A549 (cell line): ENCODE measurements around the gene NUDT16. TPM values are rescaled to one million over a fixed set of nuclear protein-coding genes. Genes with fewer than 3 reads are reported as not detected.

Experiments used
- ATAC-seq, 2 experiments: fragments of 200-7000 bp in 1 of 2; fragments of >200 bp in 1 of 2; cut with Nextera tagmentation in 1 of 2; cut with Tn5 transposase in 1 of 2; 3 replicates each; pipeline versions ENCODE4 v1.8.0 to v1.9.1; 2018 to 2020; ENCODE audit warnings: mild to moderate bottlenecking in 1 of 2, moderate library complexity in 1 of 2
- CTCF ChIA-PET: fragments of 300-600 bp; sonication (Branson Sonifier 250); formaldehyde crosslinking; extraction: SDS; loops from one replicate; lab custom pipeline; 2021; ENCODE audit warnings: antibody characterized with exemption, inconsistent platforms; lab: Yijun Ruan, JAX
- POLR2A ChIA-PET: fragments of 350-600 bp; formaldehyde crosslinking; extraction: SDS; loops from one replicate; lab custom pipeline; 2021; ENCODE audit warnings: antibody characterized with exemption, inconsistent platforms; lab: Yijun Ruan, JAX
- DNase-seq, 2 experiments: peaks; one replicate each; pipeline versions ENCODE4 v3.0.0 to v3.0.0-alpha.2; 2011 to 2016; ENCODE audit warnings: low read depth in 1 of 2, low spot score in 1 of 2
- FAIRE-seq: peaks from 2 replicates; lab custom pipeline; 2011; peaks lifted over from hg19 to GRCh38; lab: Jason Lieb, UNC
- H3K27ac ChIP-seq, 2 experiments: fragments of >200 bp; sonication (Bioruptor Twin); formaldehyde crosslinking; 3 replicates each; pipeline ENCODE4 v1.5.1; 2016 to 2017
- H3K4me1 ChIP-seq: fragments of >200 bp; sonication (Bioruptor Twin); formaldehyde crosslinking; 3 replicates; pipeline ENCODE4 v1.6.1; 2016
- H3K4me2 ChIP-seq: fragments of >200 bp; sonication (Bioruptor Twin); formaldehyde crosslinking; 3 replicates; pipeline ENCODE4 v1.6.1; 2016
- H3K4me3 ChIP-seq: fragments of >200 bp; sonication (Bioruptor Twin); formaldehyde crosslinking; 3 replicates; pipeline ENCODE4 v1.5.1; 2016
- H3K9me3 ChIP-seq: fragments of >200 bp; sonication (Bioruptor Twin); formaldehyde crosslinking; 3 replicates; pipeline ENCODE4 v1.6.1; 2016
- CBX2 ChIP-seq: fragments of 200-600 bp; sonication (generic); IDR thresholded peaks from 2 replicates; pipeline ENCODE4 v1.6.1; 2016; ENCODE audit warnings: low read depth, mild to moderate bottlenecking, borderline replicate concordance
- CHD4 ChIP-seq: fragments of 200-600 bp; sonication (generic); IDR thresholded peaks from 2 replicates; pipeline ENCODE4 v1.6.1; 2016; ENCODE audit warnings: antibody characterized with exemption, mild to moderate bottlenecking, borderline replicate concordance
- EP300 ChIP-seq, 2 experiments: fragments of >200 bp; sonication (Bioruptor Twin); formaldehyde crosslinking; IDR thresholded peaks; 2 replicates in 1 of 2; 3 replicates in 1 of 2; pipeline ENCODE4 v1.6.1; 2016 to 2017
- FOSB ChIP-seq: fragments of 250-450 bp; sonication (Bioruptor Pico); IDR thresholded peaks from 2 replicates; pipeline ENCODE4 v1.5.0; 2020; ENCODE audit warnings: mild to moderate bottlenecking, moderate library complexity
- HDAC2 ChIP-seq: fragments of 200-600 bp; sonication (generic); IDR thresholded peaks from 2 replicates; pipeline ENCODE4 v1.6.1; 2016
- HEYL ChIP-seq: fragments of 250-450 bp; sonication (Bioruptor Pico); IDR thresholded peaks from 2 replicates; pipeline ENCODE4 v1.8.0; 2021; ENCODE audit warnings: mild to moderate bottlenecking, moderate library complexity
- HOXB13 ChIP-seq: fragments of 250-450 bp; sonication (Bioruptor Pico); IDR thresholded peaks from 2 replicates; pipeline ENCODE4 v1.5.0; 2020; ENCODE audit warnings: low read depth, mild to moderate bottlenecking, moderate library complexity
- HOXB5 ChIP-seq: fragments of 250-450 bp; sonication (Bioruptor Pico); IDR thresholded peaks from 2 replicates; pipeline ENCODE4 v1.5.0; 2020; ENCODE audit warnings: mild to moderate bottlenecking, moderate library complexity
- JUNB ChIP-seq: fragments of >200 bp; sonication (Bioruptor Twin); formaldehyde crosslinking; IDR thresholded peaks from 2 replicates; pipeline ENCODE4 v1.6.1; 2016
- KDM5A ChIP-seq: fragments of 200-600 bp; sonication (generic); IDR thresholded peaks from 2 replicates; pipeline ENCODE4 v1.6.1; 2016; ENCODE audit warnings: antibody characterized with exemption, mild to moderate bottlenecking
- MAFK ChIP-seq: fragments of 450-650 bp; IDR thresholded peaks from 2 replicates; pipeline ENCODE4 v1.6.1; 2014; ENCODE audit not compliant: partially characterized antibody
- MAZ ChIP-seq: fragments of 150-350 bp; IDR thresholded peaks from 2 replicates; pipeline ENCODE4 v1.6.1; 2014; ENCODE audit warnings: antibody characterized with exemption, low read depth, low read length, borderline replicate concordance
- NPAS2 ChIP-seq: fragments of 250-450 bp; sonication (Bioruptor Pico); IDR thresholded peaks from 2 replicates; pipeline ENCODE4 v1.8.0; 2022; ENCODE audit warnings: mild to moderate bottlenecking, moderate library complexity, borderline replicate concordance
- RARB ChIP-seq: fragments of 250-450 bp; sonication (Bioruptor Pico); IDR thresholded peaks from 2 replicates; pipeline ENCODE4 v1.8.0; 2021; ENCODE audit warnings: mild to moderate bottlenecking, moderate library complexity
- RCOR1 ChIP-seq: fragments of 150-350 bp; IDR thresholded peaks from 2 replicates; pipeline ENCODE4 v1.6.1; 2014; ENCODE audit warnings: antibody characterized with exemption, low read length, low read depth
- SMC3 ChIP-seq: fragments of >200 bp; sonication (Bioruptor Twin); formaldehyde crosslinking; IDR thresholded peaks from 3 replicates; pipeline ENCODE4 v1.6.1; 2018; ENCODE audit warnings: inconsistent platforms
- ZC3H11A ChIP-seq: fragments of 450-650 bp; IDR thresholded peaks from 2 replicates; pipeline ENCODE4 v1.6.1; 2014; ENCODE audit warnings: antibody characterized with exemption, mild to moderate bottlenecking
- ZFP36 ChIP-seq: fragments of 450-650 bp; IDR thresholded peaks from 2 replicates; pipeline ENCODE4 v1.6.1; 2014; ENCODE audit warnings: borderline replicate concordance; ENCODE audit not compliant: partially characterized antibody
- WGBS: methylation state at CpG from one replicate; pipeline ENCODE4 v1.1.6; 2017; ENCODE audit errors: missing lambda C conversion rate; 5-methylcytosine and 5-hydroxymethylcytosine counted together
- polyA plus RNA-seq, 4 experiments: library from polyadenylated mRNA; depleted of rRNA in 3 of 4; stranded (reverse); fragments of >200 nt; fragmentation: RNase III in 1 of 4; extraction: RNeasy Plus Mini Kit Qiagen cat#74134 plus additional on column Dnase treatment in 1 of 4; gene quantifications; 2 replicates in 3 of 4; 3 replicates in 1 of 4; pipeline ENCODE4 v1.2.3, GENCODE V29; 2011 to 2017
- TF ChIP-seq, protein P1 (sequence below): fragments of 250-450 bp; sonication (Bioruptor Pico); IDR thresholded peaks from 2 replicates; pipeline ENCODE4 v1.5.0; 2020; ENCODE audit warnings: low read depth, mild to moderate bottlenecking, moderate library complexity
- TF ChIP-seq, protein P2 (sequence below): IDR thresholded peaks from 2 replicates; pipeline ENCODE4 v1.6.1; 2012; ENCODE audit warnings: low read depth, borderline replicate concordance
- TF ChIP-seq, protein P3 (sequence below): IDR thresholded peaks from 2 replicates; pipeline ENCODE4 v1.6.1; 2012
- TF ChIP-seq, protein P4 (sequence below): fragments of 150-350 bp; IDR thresholded peaks from 2 replicates; pipeline ENCODE4 v1.6.1; 2014; ENCODE audit warnings: low read depth, mild to moderate bottlenecking, low read length
- TF ChIP-seq, protein P5 (sequence below): fragments of 450-650 bp; IDR thresholded peaks from 2 replicates; pipeline ENCODE4 v1.6.1; 2014; ENCODE audit warnings: antibody characterized with exemption
- TF ChIP-seq, protein P6 (sequence below): fragments of 200-600 bp; sonication (generic); IDR thresholded peaks from 2 replicates; pipeline ENCODE4 v1.6.1; 2016; ENCODE audit warnings: antibody characterized with exemption, mild to moderate bottlenecking, moderate library complexity

Gene NUDT16
- polyA plus RNA-seq, 2 of the 4 experiments (the other 2 are of a cell fraction), result 5.6 to 11.2 TPM

DNA sequence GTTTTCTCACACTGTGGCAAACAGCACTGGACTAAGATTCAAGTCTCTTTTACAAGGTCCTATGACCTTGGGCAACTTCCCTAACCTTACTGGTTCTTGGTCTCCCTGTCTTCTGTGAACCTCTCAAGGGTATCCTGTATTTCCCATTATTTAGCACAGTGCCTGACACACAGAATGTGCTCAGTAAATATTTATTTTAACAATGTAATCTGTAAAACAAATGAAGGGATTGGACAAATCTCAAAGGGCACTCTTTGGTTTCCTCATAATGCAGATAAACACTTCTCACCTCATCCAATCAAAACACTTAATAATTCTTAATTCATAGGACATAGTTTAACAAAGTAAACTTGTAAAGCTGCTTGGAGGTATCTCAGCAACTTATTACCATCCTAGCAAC lies 12.8 kb downstream of the NUDT16 start (continued):
- TF ChIP-seq CHD4, result no peak
- TF ChIP-seq, protein P1, sequence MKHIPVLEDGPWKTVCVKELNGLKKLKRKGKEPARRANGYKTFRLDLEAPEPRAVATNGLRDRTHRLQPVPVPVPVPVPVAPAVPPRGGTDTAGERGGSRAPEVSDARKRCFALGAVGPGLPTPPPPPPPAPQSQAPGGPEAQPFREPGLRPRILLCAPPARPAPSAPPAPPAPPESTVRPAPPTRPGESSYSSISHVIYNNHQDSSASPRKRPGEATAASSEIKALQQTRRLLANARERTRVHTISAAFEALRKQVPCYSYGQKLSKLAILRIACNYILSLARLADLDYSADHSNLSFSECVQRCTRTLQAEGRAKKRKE (CRISPR knock-in tag), result no peak
- no peak for TF ChIP-seq MAFK
- TF ChIP-seq SMC3, result no peak
- TF ChIP-seq, protein P2, sequence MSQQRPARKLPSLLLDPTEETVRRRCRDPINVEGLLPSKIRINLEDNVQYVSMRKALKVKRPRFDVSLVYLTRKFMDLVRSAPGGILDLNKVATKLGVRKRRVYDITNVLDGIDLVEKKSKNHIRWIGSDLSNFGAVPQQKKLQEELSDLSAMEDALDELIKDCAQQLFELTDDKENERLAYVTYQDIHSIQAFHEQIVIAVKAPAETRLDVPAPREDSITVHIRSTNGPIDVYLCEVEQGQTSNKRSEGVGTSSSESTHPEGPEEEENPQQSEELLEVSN, result no peak

DNA sequence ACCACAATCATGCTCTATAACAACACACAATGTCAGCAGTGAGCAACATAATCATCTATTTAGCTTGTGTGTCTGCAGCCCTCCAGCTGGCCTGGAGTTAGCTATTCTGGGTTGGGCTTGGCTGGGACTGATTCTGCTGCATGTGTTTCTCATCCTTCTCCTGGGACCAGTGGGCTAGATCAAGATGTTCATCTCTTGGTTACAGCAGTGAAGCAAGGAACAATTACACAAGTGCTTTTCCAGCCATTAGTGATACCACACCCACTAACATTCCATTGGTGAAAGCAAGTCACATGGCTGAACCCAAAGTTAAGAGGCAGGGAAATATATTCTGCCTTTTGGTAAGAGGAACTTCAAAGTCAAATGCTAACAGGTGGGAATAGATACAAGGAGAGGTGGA lies 14.6 kb downstream of the NUDT16 start:
- DNase-seq, result no peak
- H3K27ac ChIP-seq, result no peak overlapping the region
- TF ChIP-seq, protein P3, sequence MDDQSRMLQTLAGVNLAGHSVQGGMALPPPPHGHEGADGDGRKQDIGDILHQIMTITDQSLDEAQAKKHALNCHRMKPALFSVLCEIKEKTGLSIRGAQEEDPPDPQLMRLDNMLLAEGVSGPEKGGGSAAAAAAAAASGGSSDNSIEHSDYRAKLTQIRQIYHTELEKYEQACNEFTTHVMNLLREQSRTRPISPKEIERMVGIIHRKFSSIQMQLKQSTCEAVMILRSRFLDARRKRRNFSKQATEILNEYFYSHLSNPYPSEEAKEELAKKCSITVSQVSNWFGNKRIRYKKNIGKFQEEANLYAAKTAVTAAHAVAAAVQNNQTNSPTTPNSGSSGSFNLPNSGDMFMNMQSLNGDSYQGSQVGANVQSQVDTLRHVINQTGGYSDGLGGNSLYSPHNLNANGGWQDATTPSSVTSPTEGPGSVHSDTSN, result no peak
- no peak for TF ChIP-seq CBX2
- TF ChIP-seq JUNB, result no peak
- TF ChIP-seq, protein P4, sequence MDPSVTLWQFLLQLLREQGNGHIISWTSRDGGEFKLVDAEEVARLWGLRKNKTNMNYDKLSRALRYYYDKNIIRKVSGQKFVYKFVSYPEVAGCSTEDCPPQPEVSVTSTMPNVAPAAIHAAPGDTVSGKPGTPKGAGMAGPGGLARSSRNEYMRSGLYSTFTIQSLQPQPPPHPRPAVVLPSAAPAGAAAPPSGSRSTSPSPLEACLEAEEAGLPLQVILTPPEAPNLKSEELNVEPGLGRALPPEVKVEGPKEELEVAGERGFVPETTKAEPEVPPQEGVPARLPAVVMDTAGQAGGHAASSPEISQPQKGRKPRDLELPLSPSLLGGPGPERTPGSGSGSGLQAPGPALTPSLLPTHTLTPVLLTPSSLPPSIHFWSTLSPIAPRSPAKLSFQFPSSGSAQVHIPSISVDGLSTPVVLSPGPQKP, result no peak
- no peak for TF ChIP-seq FOSB
- TF ChIP-seq HDAC2, result no peak
- TF ChIP-seq HEYL, result no peak
- TF ChIP-seq, protein P2, result no peak
- TF ChIP-seq ZFP36, result no peak
- no peak for TF ChIP-seq CHD4
- TF ChIP-seq NPAS2 (CRISPR knock-in tag), result no peak
- TF ChIP-seq, all 56 proteins: peak for 0
- Histone ChIP-seq H3K9me3 (no peaks in the 10 kb centered on the region), H3K4me2 (no peak overlapping the region), H3K4me3 (no peak overlapping the region), H3K4me1 (no peaks in the 10 kb centered on the region)
- ATAC-seq (no peak), FAIRE-seq (no peak)
- ChIA-PET CTCF (no interaction called here), POLR2A (no interaction called here)

DNA sequence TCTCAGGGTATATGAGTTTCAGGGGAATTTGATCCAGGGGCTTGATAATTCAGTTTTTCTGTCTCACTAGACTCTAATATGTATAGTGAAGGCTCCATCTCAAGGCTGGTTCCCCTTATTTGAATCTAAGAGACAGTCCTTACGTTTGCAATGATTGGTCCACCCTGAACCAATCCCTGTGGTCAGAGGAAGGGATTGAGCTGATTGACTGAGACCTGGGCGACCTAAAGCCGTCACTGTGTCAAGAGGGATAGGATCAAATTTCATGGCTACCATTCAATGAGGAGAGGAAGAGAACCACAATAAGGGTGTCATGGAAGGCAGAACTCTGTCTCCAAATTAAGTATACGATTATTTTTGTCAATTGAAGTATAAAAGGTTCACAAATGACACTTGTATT lies 16.3 kb downstream of the NUDT16 start:
- DNase-seq, result no peak
- POLR2A ChIA-PET, result no interaction called here
- no peak for ATAC-seq
- Histone ChIP-seq H3K4me3 (no peak overlapping the region), H3K4me1 (no peaks in the 10 kb centered on the region), H3K27ac (no peak overlapping the region), H3K4me2 (no peak overlapping the region), H3K9me3 (no peaks in the 10 kb centered on the region)
- CTCF ChIA-PET, result interaction anchor here (1.6 kb wide), 1 partner anchor 17 kb away, joined by 3 read pairs; the partner anchor contains the start of gene NUDT16
- 43% methylated on average over 4 of the region's 4 CpGs for WGBS
- no peak for FAIRE-seq
- TF ChIP-seq MAFK (no peak), SMC3 (no peak), EP300 (IDR thresholded peaks at IDR 0.05) (no peak), HOXB5 (CRISPR knock-in tag) (no peak), HOXB13 (no peak), MAZ (no peak), RARB (CRISPR knock-in tag) (no peak), KDM5A (no peak), ZC3H11A (no peak), RCOR1 (no peak), HDAC2 (no peak)
- TF ChIP-seq, protein P5, sequence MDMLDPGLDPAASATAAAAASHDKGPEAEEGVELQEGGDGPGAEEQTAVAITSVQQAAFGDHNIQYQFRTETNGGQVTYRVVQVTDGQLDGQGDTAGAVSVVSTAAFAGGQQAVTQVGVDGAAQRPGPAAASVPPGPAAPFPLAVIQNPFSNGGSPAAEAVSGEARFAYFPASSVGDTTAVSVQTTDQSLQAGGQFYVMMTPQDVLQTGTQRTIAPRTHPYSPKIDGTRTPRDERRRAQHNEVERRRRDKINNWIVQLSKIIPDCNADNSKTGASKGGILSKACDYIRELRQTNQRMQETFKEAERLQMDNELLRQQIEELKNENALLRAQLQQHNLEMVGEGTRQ, result no peak
- TF ChIP-seq, protein P6, sequence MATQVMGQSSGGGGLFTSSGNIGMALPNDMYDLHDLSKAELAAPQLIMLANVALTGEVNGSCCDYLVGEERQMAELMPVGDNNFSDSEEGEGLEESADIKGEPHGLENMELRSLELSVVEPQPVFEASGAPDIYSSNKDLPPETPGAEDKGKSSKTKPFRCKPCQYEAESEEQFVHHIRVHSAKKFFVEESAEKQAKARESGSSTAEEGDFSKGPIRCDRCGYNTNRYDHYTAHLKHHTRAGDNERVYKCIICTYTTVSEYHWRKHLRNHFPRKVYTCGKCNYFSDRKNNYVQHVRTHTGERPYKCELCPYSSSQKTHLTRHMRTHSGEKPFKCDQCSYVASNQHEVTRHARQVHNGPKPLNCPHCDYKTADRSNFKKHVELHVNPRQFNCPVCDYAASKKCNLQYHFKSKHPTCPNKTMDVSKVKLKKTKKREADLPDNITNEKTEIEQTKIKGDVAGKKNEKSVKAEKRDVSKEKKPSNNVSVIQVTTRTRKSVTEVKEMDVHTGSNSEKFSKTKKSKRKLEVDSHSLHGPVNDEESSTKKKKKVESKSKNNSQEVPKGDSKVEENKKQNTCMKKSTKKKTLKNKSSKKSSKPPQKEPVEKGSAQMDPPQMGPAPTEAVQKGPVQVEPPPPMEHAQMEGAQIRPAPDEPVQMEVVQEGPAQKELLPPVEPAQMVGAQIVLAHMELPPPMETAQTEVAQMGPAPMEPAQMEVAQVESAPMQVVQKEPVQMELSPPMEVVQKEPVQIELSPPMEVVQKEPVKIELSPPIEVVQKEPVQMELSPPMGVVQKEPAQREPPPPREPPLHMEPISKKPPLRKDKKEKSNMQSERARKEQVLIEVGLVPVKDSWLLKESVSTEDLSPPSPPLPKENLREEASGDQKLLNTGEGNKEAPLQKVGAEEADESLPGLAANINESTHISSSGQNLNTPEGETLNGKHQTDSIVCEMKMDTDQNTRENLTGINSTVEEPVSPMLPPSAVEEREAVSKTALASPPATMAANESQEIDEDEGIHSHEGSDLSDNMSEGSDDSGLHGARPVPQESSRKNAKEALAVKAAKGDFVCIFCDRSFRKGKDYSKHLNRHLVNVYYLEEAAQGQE, result no peak
- TF ChIP-seq, protein P1 (CRISPR knock-in tag), result no peak
- TF ChIP-seq, protein P3, result no peak
